Neural cell (in vitro differentiated cells): ENCODE results near the gene DNAJA1. TPM values are rescaled to one million over a fixed set of nuclear protein-coding genes. Genes with fewer than 3 reads are reported as not detected.

Source experiments
- H2AFZ ChIP-seq: fragments of 200-600, 300-800 bp; sonication (generic), shearing (Covaris generic); 2 replicates; pipeline ENCODE4 v1.6.0; 2014; ENCODE audit warnings: low read depth, mild to moderate bottlenecking, antibody characterized with exemption, low read length, moderate library complexity
- H3F3A ChIP-seq: fragments of 200-600 bp; shearing (Covaris generic); 2 replicates; pipeline ENCODE4 v1.6.1; 2016; ENCODE audit warnings: mild to moderate bottlenecking, moderate library complexity, mixed read lengths, antibody characterized with exemption, low read length; ENCODE audit not compliant: insufficient read depth, poor library complexity, severe bottlenecking
- H3K27ac ChIP-seq: fragments of 200-600, 300-800 bp; sonication (generic), shearing (Covaris generic); 2 replicates; pipeline ENCODE4 v1.5.1; 2014; ENCODE audit warnings: mild to moderate bottlenecking, low read length, moderate library complexity
- H3K27me3 ChIP-seq: fragments of 300-800, 200-600 bp; sonication (generic), shearing (Covaris generic); 2 replicates; pipeline ENCODE4 v1.6.0; 2014; ENCODE audit warnings: mild to moderate bottlenecking, low read depth, low read length, moderate library complexity; ENCODE audit not compliant: insufficient read depth
- H3K36me3 ChIP-seq: fragments of 300-800, 200-600 bp; sonication (generic), shearing (Covaris generic); 2 replicates; pipeline ENCODE4 v1.5.1; 2014; ENCODE audit warnings: mild to moderate bottlenecking, antibody characterized with exemption, low read length, moderate library complexity; ENCODE audit not compliant: insufficient read depth
- H3K4me2 ChIP-seq: fragments of 300-800, 200-600 bp; sonication (generic), shearing (Covaris generic); 2 replicates; pipeline ENCODE4 v1.6.0; 2014; ENCODE audit warnings: mild to moderate bottlenecking, low read length
- H3K4me3 ChIP-seq: fragments of 300-800, 200-600 bp; sonication (generic), shearing (Covaris generic); 2 replicates; pipeline ENCODE4 v1.5.1; 2014; ENCODE audit warnings: mild to moderate bottlenecking, low read length, moderate library complexity
- H3K79me2 ChIP-seq: fragments of 200-600 bp; shearing (Covaris generic); replicated peaks from 2 replicates; pipeline ENCODE4 v1.6.0; 2014; ENCODE audit warnings: mild to moderate bottlenecking, low read length, moderate library complexity; ENCODE audit not compliant: insufficient read depth
- H3K9ac ChIP-seq: fragments of 300-800, 200-600 bp; sonication (generic), shearing (Covaris generic); 2 replicates; pipeline ENCODE4 v1.6.1; 2016; ENCODE audit warnings: mild to moderate bottlenecking, low read length, mixed read lengths
- H3K9me2 ChIP-seq: fragments of 200-600 bp; shearing (Covaris generic); 2 replicates; pipeline ENCODE4 v1.6.1; 2016; ENCODE audit warnings: mild to moderate bottlenecking, low read length, mixed read lengths; ENCODE audit not compliant: insufficient read depth
- H3K9me3 ChIP-seq: fragments of 200-600, 300-800 bp; sonication (generic), shearing (Covaris generic); 2 replicates; pipeline ENCODE4 v1.6.1; 2016; ENCODE audit warnings: mild to moderate bottlenecking, mixed run types, low read length, moderate library complexity, mixed read lengths
- H4K20me1 ChIP-seq: fragments of 200-600 bp; shearing (Covaris generic); 2 replicates; pipeline ENCODE4 v1.6.1; 2016; ENCODE audit warnings: mild to moderate bottlenecking, mixed run types; ENCODE audit not compliant: insufficient read depth
- CTCF ChIP-seq: fragments of 450-650 bp; IDR thresholded peaks from 2 replicates; pipeline ENCODE4 v1.5.1; 2014; ENCODE audit warnings: antibody characterized with exemption, mild to moderate bottlenecking, moderate library complexity; ENCODE audit not compliant: poor library complexity, severe bottlenecking
- EP300 ChIP-seq: fragments of 450-650 bp; conservative IDR thresholded peaks from 2 replicates; pipeline ENCODE4 v1.6.1; 2014; ENCODE audit warnings: antibody characterized with exemption, mild to moderate bottlenecking, moderate library complexity; ENCODE audit not compliant: poor library complexity, severe bottlenecking
- EZH2 ChIP-seq: fragments of 200-600, 300-800 bp; shearing (Covaris generic), sonication (generic); IDR thresholded peaks from 2 replicates; pipeline ENCODE4 v1.6.1; 2014; ENCODE audit warnings: antibody characterized with exemption, low read length, borderline replicate concordance, mild to moderate bottlenecking; ENCODE audit not compliant: insufficient read depth, poor library complexity, severe bottlenecking
- MXI1 ChIP-seq: fragments of 450-650 bp; conservative IDR thresholded peaks from 2 replicates; pipeline ENCODE4 v1.6.1; 2014; ENCODE audit warnings: antibody characterized with exemption, mild to moderate bottlenecking; ENCODE audit not compliant: poor library complexity, severe bottlenecking
- POLR2AphosphoS5 ChIP-seq: IDR thresholded peaks from 2 replicates; pipeline ENCODE4 v1.6.1; 2012
- RAD21 ChIP-seq: fragments of 450-650 bp; conservative IDR thresholded peaks from 2 replicates; pipeline ENCODE4 v1.6.1; 2014; ENCODE audit warnings: antibody characterized with exemption, mild to moderate bottlenecking, moderate library complexity
- REST ChIP-seq: IDR thresholded peaks from 2 replicates; pipeline ENCODE4 v1.6.1; 2012; ENCODE audit warnings: borderline replicate concordance
- SMC3 ChIP-seq: fragments of 450-650 bp; conservative IDR thresholded peaks from 2 replicates; pipeline ENCODE4 v1.6.1; 2014; ENCODE audit warnings: antibody characterized with exemption, mild to moderate bottlenecking, moderate library complexity; ENCODE audit not compliant: poor library complexity
- TAF1 ChIP-seq: IDR thresholded peaks from 2 replicates; pipeline ENCODE4 v1.6.1; 2012; ENCODE audit warnings: low read depth
- polyA plus RNA-seq: library from polyadenylated mRNA; depleted of rRNA; stranded (reverse); fragments of >200 nt; gene quantifications from 2 replicates; pipeline ENCODE4 v1.2.3, GENCODE V29; 2014

Gene DNAJA1
- polyA plus RNA-seq, 1 donor from 2014 or later = 547 TPM

GRCh38 chr9:33048054-33048465 lies 23.0 kb downstream of the DNAJA1 start:
- no peak overlapping the region for H3K9ac ChIP-seq
- H3K4me2 ChIP-seq = no peak overlapping the region
- TF ChIP-seq POLR2AphosphoS5 (no peak), RAD21 (no peak), EZH2 (no peak), SMC3 (no peak), EP300 (no peak), TAF1 (no peak), REST (no peak), CTCF (no peak), MXI1 (no peak)
- no peak overlapping the region for H2AFZ ChIP-seq
- peaks cover 8% of the 10 kb centered on the region for H3K36me3 ChIP-seq
- no peak overlapping the region for H3K4me3 ChIP-seq
- H3K27ac ChIP-seq = no peak overlapping the region
- no peaks in the 10 kb centered on the region for H3K9me2 ChIP-seq
- no peaks in the 10 kb centered on the region for H3K27me3 ChIP-seq
- H4K20me1 ChIP-seq = no peaks in the 10 kb centered on the region
- H3K9me3 ChIP-seq = no peaks in the 10 kb centered on the region
- H3F3A ChIP-seq = no peaks in the 10 kb centered on the region
- H3K79me2 ChIP-seq = no peaks in the 10 kb centered on the region

- H3K9me2 ChIP-seq = no peaks in the 10 kb centered on the region
- H3K9me3 ChIP-seq = no peaks in the 10 kb centered on the region
- H3K4me3 ChIP-seq = no peak overlapping the region
- no peaks in the 10 kb centered on the region for H3K79me2 ChIP-seq
- no peak overlapping the region for H3K27ac ChIP-seq
- no peak overlapping the region for H3K9ac ChIP-seq
- no peaks in the 10 kb centered on the region for H3K27me3 ChIP-seq
- peaks cover 8% of the 10 kb centered on the region for H3K36me3 ChIP-seq
- TF ChIP-seq CTCF (no peak), EP300 (no peak), RAD21 (no peak), POLR2AphosphoS5 (no peak), REST (no peak), MXI1 (no peak), EZH2 (no peak), SMC3 (no peak), TAF1 (no peak)
- H2AFZ ChIP-seq = no peak overlapping the region
- no peaks in the 10 kb centered on the region for H4K20me1 ChIP-seq
- H3K4me2 ChIP-seq = no peak overlapping the region
- no peaks in the 10 kb centered on the region for H3F3A ChIP-seq
Observed at GRCh38 chr9:33049680-33050361, 24.7 kb downstream of the DNAJA1 start.
